Neural cell (in vitro differentiated cells): Measurements from ENCODE around the gene GPRIN3. TPM values are rescaled to one million over a fixed set of nuclear protein-coding genes. Genes with fewer than 3 reads are reported as not detected.
A peak's percentile ranks its signal among the peaks of the same experiment; 100 is the strongest.

ENCODE experiments used
- H2AFZ ChIP-seq: fragments of 200-600, 300-800 bp; sonication (generic), shearing (Covaris generic); 2 replicates; pipeline ENCODE4 v1.6.0; 2014; ENCODE audit warnings: low read depth, mild to moderate bottlenecking, antibody characterized with exemption, low read length, moderate library complexity
- H3F3A ChIP-seq: fragments of 200-600 bp; shearing (Covaris generic); 2 replicates; pipeline ENCODE4 v1.6.1; 2016; ENCODE audit warnings: mild to moderate bottlenecking, moderate library complexity, mixed read lengths, antibody characterized with exemption, low read length; ENCODE audit not compliant: insufficient read depth, poor library complexity, severe bottlenecking
- H3K27ac ChIP-seq: fragments of 200-600, 300-800 bp; sonication (generic), shearing (Covaris generic); 2 replicates; pipeline ENCODE4 v1.5.1; 2014; ENCODE audit warnings: mild to moderate bottlenecking, low read length, moderate library complexity
- H3K27me3 ChIP-seq: fragments of 300-800, 200-600 bp; sonication (generic), shearing (Covaris generic); 2 replicates; pipeline ENCODE4 v1.6.0; 2014; ENCODE audit warnings: mild to moderate bottlenecking, low read depth, low read length, moderate library complexity; ENCODE audit not compliant: insufficient read depth
- H3K36me3 ChIP-seq: fragments of 300-800, 200-600 bp; sonication (generic), shearing (Covaris generic); 2 replicates; pipeline ENCODE4 v1.5.1; 2014; ENCODE audit warnings: mild to moderate bottlenecking, antibody characterized with exemption, low read length, moderate library complexity; ENCODE audit not compliant: insufficient read depth
- H3K4me2 ChIP-seq: fragments of 300-800, 200-600 bp; sonication (generic), shearing (Covaris generic); 2 replicates; pipeline ENCODE4 v1.6.0; 2014; ENCODE audit warnings: mild to moderate bottlenecking, low read length
- H3K4me3 ChIP-seq: fragments of 300-800, 200-600 bp; sonication (generic), shearing (Covaris generic); 2 replicates; pipeline ENCODE4 v1.5.1; 2014; ENCODE audit warnings: mild to moderate bottlenecking, low read length, moderate library complexity
- H3K79me2 ChIP-seq: fragments of 200-600 bp; shearing (Covaris generic); replicated peaks from 2 replicates; pipeline ENCODE4 v1.6.0; 2014; ENCODE audit warnings: mild to moderate bottlenecking, low read length, moderate library complexity; ENCODE audit not compliant: insufficient read depth
- H3K9ac ChIP-seq: fragments of 300-800, 200-600 bp; sonication (generic), shearing (Covaris generic); 2 replicates; pipeline ENCODE4 v1.6.1; 2016; ENCODE audit warnings: mild to moderate bottlenecking, low read length, mixed read lengths
- H3K9me2 ChIP-seq: fragments of 200-600 bp; shearing (Covaris generic); 2 replicates; pipeline ENCODE4 v1.6.1; 2016; ENCODE audit warnings: mild to moderate bottlenecking, low read length, mixed read lengths; ENCODE audit not compliant: insufficient read depth
- H3K9me3 ChIP-seq: fragments of 200-600, 300-800 bp; sonication (generic), shearing (Covaris generic); 2 replicates; pipeline ENCODE4 v1.6.1; 2016; ENCODE audit warnings: mild to moderate bottlenecking, mixed run types, low read length, moderate library complexity, mixed read lengths
- H4K20me1 ChIP-seq: fragments of 200-600 bp; shearing (Covaris generic); 2 replicates; pipeline ENCODE4 v1.6.1; 2016; ENCODE audit warnings: mild to moderate bottlenecking, mixed run types; ENCODE audit not compliant: insufficient read depth
- EP300 ChIP-seq: fragments of 450-650 bp; conservative IDR thresholded peaks from 2 replicates; pipeline ENCODE4 v1.6.1; 2014; ENCODE audit warnings: antibody characterized with exemption, mild to moderate bottlenecking, moderate library complexity; ENCODE audit not compliant: poor library complexity, severe bottlenecking
- EZH2 ChIP-seq: fragments of 200-600, 300-800 bp; shearing (Covaris generic), sonication (generic); IDR thresholded peaks from 2 replicates; pipeline ENCODE4 v1.6.1; 2014; ENCODE audit warnings: antibody characterized with exemption, low read length, borderline replicate concordance, mild to moderate bottlenecking; ENCODE audit not compliant: insufficient read depth, poor library complexity, severe bottlenecking
- MXI1 ChIP-seq: fragments of 450-650 bp; conservative IDR thresholded peaks from 2 replicates; pipeline ENCODE4 v1.6.1; 2014; ENCODE audit warnings: antibody characterized with exemption, mild to moderate bottlenecking; ENCODE audit not compliant: poor library complexity, severe bottlenecking
- POLR2AphosphoS5 ChIP-seq: IDR thresholded peaks from 2 replicates; pipeline ENCODE4 v1.6.1; 2012
- RAD21 ChIP-seq: fragments of 450-650 bp; conservative IDR thresholded peaks from 2 replicates; pipeline ENCODE4 v1.6.1; 2014; ENCODE audit warnings: antibody characterized with exemption, mild to moderate bottlenecking, moderate library complexity
- SMC3 ChIP-seq: fragments of 450-650 bp; conservative IDR thresholded peaks from 2 replicates; pipeline ENCODE4 v1.6.1; 2014; ENCODE audit warnings: antibody characterized with exemption, mild to moderate bottlenecking, moderate library complexity; ENCODE audit not compliant: poor library complexity
- TAF1 ChIP-seq: IDR thresholded peaks from 2 replicates; pipeline ENCODE4 v1.6.1; 2012; ENCODE audit warnings: low read depth
- polyA plus RNA-seq: library from polyadenylated mRNA; depleted of rRNA; stranded (reverse); fragments of >200 nt; gene quantifications from 2 replicates; pipeline ENCODE4 v1.2.3, GENCODE V29; 2014
- TF ChIP-seq, protein P1 (sequence below): IDR thresholded peaks from 2 replicates; pipeline ENCODE4 v1.6.1; 2012; ENCODE audit warnings: borderline replicate concordance
- TF ChIP-seq, protein P2 (sequence below): fragments of 450-650 bp; IDR thresholded peaks from 2 replicates; pipeline ENCODE4 v1.5.1; 2014; ENCODE audit warnings: antibody characterized with exemption, mild to moderate bottlenecking, moderate library complexity; ENCODE audit not compliant: poor library complexity, severe bottlenecking

The GPRIN3 gene
- polyA plus RNA-seq, 1 donor from 2014 or later, result 7.0 TPM

DNA sequence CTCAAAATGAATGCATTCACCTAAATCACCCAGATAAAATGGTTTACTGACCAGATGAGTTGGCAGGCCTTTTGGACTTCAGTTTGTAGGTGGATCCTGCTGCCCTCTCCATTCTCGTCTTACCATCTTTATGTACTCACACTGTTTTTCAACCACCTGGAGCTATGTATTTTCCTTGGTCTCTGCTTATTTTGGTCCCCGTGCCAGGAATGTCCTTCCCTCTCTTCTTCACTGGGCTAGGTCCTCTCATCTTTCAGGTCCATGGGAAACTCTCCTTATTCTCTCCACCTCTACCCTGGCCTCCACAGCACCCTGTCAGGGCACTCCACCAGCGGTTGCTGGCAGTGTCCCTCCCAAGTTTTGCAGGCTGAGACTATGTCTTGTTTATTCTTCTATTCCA is 2.6 kb downstream of the GPRIN3 start:
- Histone ChIP-seq H3K79me2 (peaks cover 4% of the 10 kb centered on the region), H4K20me1 (no peaks in the 10 kb centered on the region), H3F3A (no peaks in the 10 kb centered on the region), H3K36me3 (no peaks in the 10 kb centered on the region), H3K27ac (peak overlapping the region; percentile 53), H3K4me2 (peak overlapping the region; percentile 76), H3K27me3 (no peaks in the 10 kb centered on the region), H3K4me3 (peak overlapping the region; percentile 91), H3K9me2 (no peaks in the 10 kb centered on the region), H3K9me3 (no peaks in the 10 kb centered on the region), H3K9ac (no peak overlapping the region), H2AFZ (no peak overlapping the region)
- TF ChIP-seq TAF1 (no peak), SMC3 (no peak), EZH2 (no peak), MXI1 (no peak), POLR2AphosphoS5 (no peak), EP300 (no peak), RAD21 (no peak)
- TF ChIP-seq, protein P1, sequence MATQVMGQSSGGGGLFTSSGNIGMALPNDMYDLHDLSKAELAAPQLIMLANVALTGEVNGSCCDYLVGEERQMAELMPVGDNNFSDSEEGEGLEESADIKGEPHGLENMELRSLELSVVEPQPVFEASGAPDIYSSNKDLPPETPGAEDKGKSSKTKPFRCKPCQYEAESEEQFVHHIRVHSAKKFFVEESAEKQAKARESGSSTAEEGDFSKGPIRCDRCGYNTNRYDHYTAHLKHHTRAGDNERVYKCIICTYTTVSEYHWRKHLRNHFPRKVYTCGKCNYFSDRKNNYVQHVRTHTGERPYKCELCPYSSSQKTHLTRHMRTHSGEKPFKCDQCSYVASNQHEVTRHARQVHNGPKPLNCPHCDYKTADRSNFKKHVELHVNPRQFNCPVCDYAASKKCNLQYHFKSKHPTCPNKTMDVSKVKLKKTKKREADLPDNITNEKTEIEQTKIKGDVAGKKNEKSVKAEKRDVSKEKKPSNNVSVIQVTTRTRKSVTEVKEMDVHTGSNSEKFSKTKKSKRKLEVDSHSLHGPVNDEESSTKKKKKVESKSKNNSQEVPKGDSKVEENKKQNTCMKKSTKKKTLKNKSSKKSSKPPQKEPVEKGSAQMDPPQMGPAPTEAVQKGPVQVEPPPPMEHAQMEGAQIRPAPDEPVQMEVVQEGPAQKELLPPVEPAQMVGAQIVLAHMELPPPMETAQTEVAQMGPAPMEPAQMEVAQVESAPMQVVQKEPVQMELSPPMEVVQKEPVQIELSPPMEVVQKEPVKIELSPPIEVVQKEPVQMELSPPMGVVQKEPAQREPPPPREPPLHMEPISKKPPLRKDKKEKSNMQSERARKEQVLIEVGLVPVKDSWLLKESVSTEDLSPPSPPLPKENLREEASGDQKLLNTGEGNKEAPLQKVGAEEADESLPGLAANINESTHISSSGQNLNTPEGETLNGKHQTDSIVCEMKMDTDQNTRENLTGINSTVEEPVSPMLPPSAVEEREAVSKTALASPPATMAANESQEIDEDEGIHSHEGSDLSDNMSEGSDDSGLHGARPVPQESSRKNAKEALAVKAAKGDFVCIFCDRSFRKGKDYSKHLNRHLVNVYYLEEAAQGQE, result no peak
- TF ChIP-seq, protein P2, sequence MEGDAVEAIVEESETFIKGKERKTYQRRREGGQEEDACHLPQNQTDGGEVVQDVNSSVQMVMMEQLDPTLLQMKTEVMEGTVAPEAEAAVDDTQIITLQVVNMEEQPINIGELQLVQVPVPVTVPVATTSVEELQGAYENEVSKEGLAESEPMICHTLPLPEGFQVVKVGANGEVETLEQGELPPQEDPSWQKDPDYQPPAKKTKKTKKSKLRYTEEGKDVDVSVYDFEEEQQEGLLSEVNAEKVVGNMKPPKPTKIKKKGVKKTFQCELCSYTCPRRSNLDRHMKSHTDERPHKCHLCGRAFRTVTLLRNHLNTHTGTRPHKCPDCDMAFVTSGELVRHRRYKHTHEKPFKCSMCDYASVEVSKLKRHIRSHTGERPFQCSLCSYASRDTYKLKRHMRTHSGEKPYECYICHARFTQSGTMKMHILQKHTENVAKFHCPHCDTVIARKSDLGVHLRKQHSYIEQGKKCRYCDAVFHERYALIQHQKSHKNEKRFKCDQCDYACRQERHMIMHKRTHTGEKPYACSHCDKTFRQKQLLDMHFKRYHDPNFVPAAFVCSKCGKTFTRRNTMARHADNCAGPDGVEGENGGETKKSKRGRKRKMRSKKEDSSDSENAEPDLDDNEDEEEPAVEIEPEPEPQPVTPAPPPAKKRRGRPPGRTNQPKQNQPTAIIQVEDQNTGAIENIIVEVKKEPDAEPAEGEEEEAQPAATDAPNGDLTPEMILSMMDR, result no peak

DNA sequence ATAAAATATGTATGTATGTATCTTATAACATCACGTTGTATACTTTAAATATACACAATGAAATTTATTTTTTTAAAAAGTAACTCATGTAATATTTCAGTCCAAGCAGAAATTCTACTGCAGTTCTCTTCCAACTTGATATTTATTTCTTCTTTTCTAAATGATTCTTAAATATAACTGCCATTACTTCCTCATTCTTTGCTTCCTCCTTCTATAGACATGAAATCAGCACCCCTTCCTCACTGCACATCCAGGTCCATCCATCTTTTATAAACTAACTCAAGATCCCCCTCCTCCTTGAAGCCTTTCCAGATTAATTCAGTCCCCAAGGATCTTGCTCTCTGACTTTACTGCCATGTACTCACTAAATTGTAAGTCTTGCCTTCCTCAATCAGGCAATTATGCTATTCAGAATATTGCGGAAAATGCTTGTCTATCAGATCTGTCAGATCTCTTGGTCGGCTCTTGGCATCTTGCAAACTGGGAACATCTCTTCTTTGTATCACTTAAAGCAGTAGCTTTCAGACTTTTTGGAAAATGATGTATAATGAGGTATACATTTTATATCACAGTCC is 3.7 kb downstream of the GPRIN3 start:
- no peaks in the 10 kb centered on the region for H3F3A ChIP-seq
- H3K27ac ChIP-seq, result peak overlapping the region; percentile 53
- no peak overlapping the region for H3K4me2 ChIP-seq
- no peak overlapping the region for H2AFZ ChIP-seq
- H3K9ac ChIP-seq, result no peak overlapping the region
- no peaks in the 10 kb centered on the region for H4K20me1 ChIP-seq
- no peaks in the 10 kb centered on the region for H3K9me3 ChIP-seq
- H3K27me3 ChIP-seq, result no peaks in the 10 kb centered on the region
- H3K9me2 ChIP-seq, result no peaks in the 10 kb centered on the region
- H3K4me3 ChIP-seq, result peak overlapping the region; percentile 91
- peaks cover 4% of the 10 kb centered on the region for H3K79me2 ChIP-seq
- no peaks in the 10 kb centered on the region for H3K36me3 ChIP-seq
- TF ChIP-seq TAF1, result no peak
- TF ChIP-seq, protein P1, result no peak
- TF ChIP-seq, protein P2, result no peak
- TF ChIP-seq EZH2, result no peak
- TF ChIP-seq EP300, result peak; percentile 84
- peak; percentile 63 for TF ChIP-seq POLR2AphosphoS5
